Measurements from ENCODE around the gene U2SURP.

U2SURP gene

DNA sequence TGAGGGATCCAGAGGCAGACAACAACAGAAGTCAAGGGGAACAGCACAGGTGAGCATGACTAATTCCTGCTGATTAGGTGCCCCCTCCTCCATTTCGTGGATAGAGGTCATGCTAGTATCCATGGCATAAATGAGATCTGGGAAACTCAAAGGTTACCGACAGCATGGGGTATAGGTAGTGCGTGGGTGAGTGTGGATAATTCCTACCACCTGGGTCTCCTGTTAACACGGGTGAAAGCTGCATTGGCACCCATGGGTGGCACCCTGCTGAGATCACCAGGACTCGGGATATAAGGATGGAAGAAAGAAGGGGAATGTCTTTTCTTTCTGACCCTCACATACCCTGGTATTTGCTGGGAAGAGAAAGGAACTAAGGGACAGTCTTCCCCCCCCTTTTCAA, 103.8 kb downstream of the U2SURP start:
- no peak for DNase-seq

- DNase-seq, result no peak
These were observed 108.5 kb downstream of the U2SURP start for GRCh38 chr3:143109861-143110260.
